WTC11 (cell line): Measurements from ENCODE around the gene NR2F1.

Source experiments
- CREB1 ChIP-seq: sonication (generic); formaldehyde crosslinking; IDR thresholded peaks from 2 replicates; pipeline ENCODE4 v1.8.0; 2023; ENCODE audit warnings: mild to moderate bottlenecking, missing genetic modification reagents
- CREM ChIP-seq: sonication (generic); formaldehyde crosslinking; IDR thresholded peaks from 2 replicates; pipeline ENCODE4 v1.8.1; 2022; ENCODE audit warnings: mild to moderate bottlenecking, missing genetic modification reagents, moderate library complexity
- CTCF ChIP-seq: fragments of 200-600 bp; IDR thresholded peaks from 2 replicates; pipeline ENCODE4 v1.8.0; 2022; ENCODE audit warnings: antibody characterized with exemption
- ETV6 ChIP-seq: sonication (generic); formaldehyde crosslinking; IDR thresholded peaks from 2 replicates; pipeline ENCODE4 v1.8.1; 2022; ENCODE audit warnings: mild to moderate bottlenecking, missing genetic modification reagents
- IRF2 ChIP-seq: sonication (generic); formaldehyde crosslinking; IDR thresholded peaks from 2 replicates; pipeline ENCODE4 v1.8.0; 2022; ENCODE audit warnings: low read depth, missing genetic modification reagents, borderline replicate concordance
- JAZF1 ChIP-seq: fragments of 250-450 bp; sonication (Bioruptor Pico); IDR thresholded peaks from 2 replicates; pipeline ENCODE4 v1.9.0; 2021; ENCODE audit warnings: moderate library complexity, mild to moderate bottlenecking, inconsistent platforms
- SP1 ChIP-seq: sonication (generic); formaldehyde crosslinking; conservative IDR thresholded peaks from 2 replicates; pipeline ENCODE4 v1.8.1; 2022; ENCODE audit warnings: missing genetic modification reagents
- ZNF317 ChIP-seq: sonication (generic); formaldehyde crosslinking; IDR thresholded peaks from 2 replicates; pipeline ENCODE4 v1.8.1; 2023; ENCODE audit warnings: low read depth, mild to moderate bottlenecking, moderate library complexity, missing genetic modification reagents, borderline replicate concordance

GRCh38 chr5:93607367-93608258 lies 24.6 kb downstream of the NR2F1 start:
- TF ChIP-seq SP1 (CRISPR knock-in tag) (peak; percentile 48), CTCF (no peak), CREB1 (CRISPR knock-in tag) (no peak), CREM (CRISPR knock-in tag) (no peak), JAZF1 (CRISPR knock-in tag) (no peak), ZNF317 (CRISPR knock-in tag) (no peak), ETV6 (no peak), IRF2 (CRISPR knock-in tag) (no peak)
